Hepatocyte (in vitro differentiated cells): ENCODE data around the gene ADAM8. TPM values are rescaled to one million over a fixed set of nuclear protein-coding genes. Genes with fewer than 3 reads are reported as not detected.

Source experiments
- DNase-seq: peaks from one replicate; pipeline ENCODE4 v3.0.0-alpha.2; 2016; ENCODE audit warnings: low spot score
- H2AFZ ChIP-seq: fragments of 200-600 bp; sonication (generic); 2 replicates; pipeline ENCODE4 v1.6.0; 2016; ENCODE audit warnings: antibody characterized with exemption, mild to moderate bottlenecking
- H3K27ac ChIP-seq: fragments of 200-600 bp; sonication (generic); 2 replicates; pipeline ENCODE4 v1.5.1; 2016; ENCODE audit warnings: mild to moderate bottlenecking
- H3K27me3 ChIP-seq: fragments of 200-600 bp; sonication (generic); 2 replicates; pipeline ENCODE4 v1.6.1; 2016
- H3K36me3 ChIP-seq: fragments of 200-600 bp; sonication (generic); replicated peaks from 2 replicates; pipeline ENCODE4 v1.5.1; 2016; ENCODE audit warnings: low read depth; ENCODE audit not compliant: insufficient read depth
- H3K4me1 ChIP-seq: fragments of 200-600 bp; sonication (generic); 2 replicates; pipeline ENCODE4 v1.5.1; 2016; ENCODE audit warnings: mild to moderate bottlenecking, moderate library complexity; ENCODE audit not compliant: insufficient read depth
- H3K4me2 ChIP-seq: fragments of 200-600 bp; sonication (generic); 2 replicates; pipeline ENCODE4 v1.6.0; 2016
- H3K4me3 ChIP-seq: fragments of 200-600 bp; sonication (generic); 2 replicates; pipeline ENCODE4 v1.5.1; 2016; ENCODE audit warnings: mild to moderate bottlenecking
- H3K79me2 ChIP-seq: fragments of 200-600 bp; sonication (generic); 2 replicates; pipeline ENCODE4 v1.6.0; 2017; ENCODE audit warnings: mild to moderate bottlenecking
- H3K9me2 ChIP-seq: fragments of 200-600 bp; sonication (generic); replicated peaks from 2 replicates; pipeline ENCODE4 v1.6.0; 2017; ENCODE audit warnings: mild to moderate bottlenecking; ENCODE audit not compliant: insufficient read depth
- H3K9me3 ChIP-seq: fragments of 200-600 bp; sonication (generic); 2 replicates; pipeline ENCODE4 v1.5.1; 2016; ENCODE audit warnings: low read depth, mild to moderate bottlenecking
- H4K20me1 ChIP-seq: fragments of 200-600 bp; sonication (generic); 2 replicates; pipeline ENCODE4 v1.6.0; 2016; ENCODE audit warnings: mild to moderate bottlenecking; ENCODE audit not compliant: insufficient read depth, poor library complexity, severe bottlenecking
- EZH2 ChIP-seq: fragments of 200-600 bp; sonication (generic); IDR thresholded peaks from 2 replicates; pipeline ENCODE4 v1.6.1; 2016; ENCODE audit warnings: antibody characterized with exemption, mild to moderate bottlenecking, borderline replicate concordance
- EZH2phosphoT487 ChIP-seq: fragments of 200-600 bp; sonication (generic); IDR thresholded peaks from one replicate; pipeline ENCODE4 v1.6.1; 2018; ENCODE audit warnings: antibody characterized with exemption, mild to moderate bottlenecking, low read depth, moderate library complexity; ENCODE audit not compliant: unreplicated experiment, severe bottlenecking
- WGBS: methylation state at CpG from one replicate; pipeline ENCODE4 v1.1.6; 2016; ENCODE audit warnings: low lambda C conversion rate; ENCODE audit errors: missing lambda C conversion rate; 5-methylcytosine and 5-hydroxymethylcytosine counted together
- polyA plus RNA-seq: library from polyadenylated mRNA; unstranded; fragments of >200 nt; fragmentation: Nextera tagmentation; extraction: Ambion mirVana; gene quantifications from 2 replicates; pipeline ENCODE4 v1.2.1, GENCODE V29; 2016
- total RNA-seq: library from RNA; depleted of rRNA; stranded (reverse); fragments of >200 nt; gene quantifications from 2 replicates; pipeline ENCODE4 v1.2.3, GENCODE V29; 2014
- TF ChIP-seq, protein P1 (sequence below): fragments of 200-600 bp; sonication (generic); IDR thresholded peaks from 2 replicates; pipeline ENCODE4 v1.5.1; 2016; ENCODE audit warnings: antibody characterized with exemption, mild to moderate bottlenecking; ENCODE audit not compliant: poor library complexity

Gene ADAM8
- total and polyA plus RNA-seq, 2 experiments from 2014 or later: 1.9 to 3.0 TPM

DNA sequence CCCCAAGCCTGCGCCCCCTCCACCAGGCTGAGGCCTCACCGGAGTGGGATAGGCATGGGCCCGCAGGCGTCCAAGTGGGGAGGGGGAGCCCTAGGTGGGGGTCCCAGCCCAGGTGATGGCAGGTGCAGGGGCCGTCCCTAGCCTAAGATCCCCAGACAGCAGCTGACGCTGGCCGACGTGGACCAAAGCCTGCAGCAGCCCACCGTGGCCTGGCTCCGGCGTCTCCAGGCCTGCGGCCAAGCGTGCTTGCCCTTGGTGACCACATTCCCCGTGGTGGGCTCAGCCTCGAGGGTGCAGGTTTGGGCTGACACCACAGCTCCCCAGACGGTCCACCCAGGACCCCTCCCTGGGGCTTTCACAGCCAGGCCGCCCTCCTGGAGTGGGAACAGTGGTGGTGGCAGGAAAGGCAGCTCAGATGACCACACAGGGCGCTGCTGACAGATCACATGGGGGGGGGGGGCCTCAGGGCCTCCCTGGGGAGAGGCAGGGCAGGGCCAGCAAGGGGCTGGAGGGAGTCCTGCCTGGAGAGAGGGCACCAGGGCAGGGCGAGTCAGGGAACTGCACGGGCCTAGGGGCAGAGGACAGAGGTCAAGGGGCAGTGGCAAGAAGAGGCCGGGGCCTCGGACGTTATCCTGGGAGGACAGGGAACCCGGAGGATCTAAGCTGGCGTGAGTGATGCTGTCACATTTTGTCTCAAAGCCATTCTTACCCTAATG, 767 bp upstream of the ADAM8 start:
- Histone ChIP-seq H3K27ac (peak overlapping the region; percentile 85), H3K4me3 (no peak overlapping the region), H3K36me3 (no peaks in the 10 kb centered on the region), H2AFZ (no peak overlapping the region), H4K20me1 (no peaks in the 10 kb centered on the region), H3K4me2 (peak overlapping the region; percentile 89), H3K9me2 (no peaks in the 10 kb centered on the region), H3K79me2 (no peaks in the 10 kb centered on the region), H3K4me1 (peaks cover 42% of the 10 kb centered on the region), H3K27me3 (peaks cover 13% of the 10 kb centered on the region), H3K9me3 (no peaks in the 10 kb centered on the region)
- WGBS: 77% methylated on average over 18 of the region's 25 CpGs
- no peak for DNase-seq
- TF ChIP-seq EZH2phosphoT487 (no peak), EZH2 (no peak)
- TF ChIP-seq, protein P1, sequence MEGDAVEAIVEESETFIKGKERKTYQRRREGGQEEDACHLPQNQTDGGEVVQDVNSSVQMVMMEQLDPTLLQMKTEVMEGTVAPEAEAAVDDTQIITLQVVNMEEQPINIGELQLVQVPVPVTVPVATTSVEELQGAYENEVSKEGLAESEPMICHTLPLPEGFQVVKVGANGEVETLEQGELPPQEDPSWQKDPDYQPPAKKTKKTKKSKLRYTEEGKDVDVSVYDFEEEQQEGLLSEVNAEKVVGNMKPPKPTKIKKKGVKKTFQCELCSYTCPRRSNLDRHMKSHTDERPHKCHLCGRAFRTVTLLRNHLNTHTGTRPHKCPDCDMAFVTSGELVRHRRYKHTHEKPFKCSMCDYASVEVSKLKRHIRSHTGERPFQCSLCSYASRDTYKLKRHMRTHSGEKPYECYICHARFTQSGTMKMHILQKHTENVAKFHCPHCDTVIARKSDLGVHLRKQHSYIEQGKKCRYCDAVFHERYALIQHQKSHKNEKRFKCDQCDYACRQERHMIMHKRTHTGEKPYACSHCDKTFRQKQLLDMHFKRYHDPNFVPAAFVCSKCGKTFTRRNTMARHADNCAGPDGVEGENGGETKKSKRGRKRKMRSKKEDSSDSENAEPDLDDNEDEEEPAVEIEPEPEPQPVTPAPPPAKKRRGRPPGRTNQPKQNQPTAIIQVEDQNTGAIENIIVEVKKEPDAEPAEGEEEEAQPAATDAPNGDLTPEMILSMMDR: no peak

DNA sequence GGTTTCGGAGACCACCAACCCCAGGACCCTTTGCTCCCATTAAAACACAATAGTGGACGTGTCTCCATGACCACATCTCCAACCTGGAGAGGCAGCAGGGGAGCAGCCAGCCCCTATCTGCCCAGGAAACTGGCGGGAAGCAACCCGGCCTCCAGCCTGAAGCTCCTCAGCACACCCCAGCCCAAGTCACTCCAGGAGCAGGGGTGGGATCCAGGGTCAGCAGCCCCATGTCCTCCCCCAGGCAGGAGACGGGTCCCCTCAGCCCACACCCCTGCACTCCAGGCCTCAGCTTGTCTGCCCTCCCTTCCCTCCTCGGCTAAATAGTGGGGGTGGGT, 601 bp downstream of the ADAM8 start:
- Histone ChIP-seq H4K20me1 (no peaks in the 10 kb centered on the region), H3K4me3 (no peak overlapping the region), H3K9me3 (no peaks in the 10 kb centered on the region), H3K79me2 (no peaks in the 10 kb centered on the region), H3K36me3 (no peaks in the 10 kb centered on the region), H3K9me2 (no peaks in the 10 kb centered on the region), H3K27ac (no peak overlapping the region), H3K4me2 (peak overlapping the region; percentile 89), H3K27me3 (peaks cover 13% of the 10 kb centered on the region), H3K4me1 (peaks cover 42% of the 10 kb centered on the region), H2AFZ (no peak overlapping the region)
- TF ChIP-seq EZH2 (no peak), EZH2phosphoT487 (no peak)
- TF ChIP-seq, protein P1: no peak
- WGBS: 64% methylated on average over 5 of the region's 6 CpGs
- no peak for DNase-seq

DNA sequence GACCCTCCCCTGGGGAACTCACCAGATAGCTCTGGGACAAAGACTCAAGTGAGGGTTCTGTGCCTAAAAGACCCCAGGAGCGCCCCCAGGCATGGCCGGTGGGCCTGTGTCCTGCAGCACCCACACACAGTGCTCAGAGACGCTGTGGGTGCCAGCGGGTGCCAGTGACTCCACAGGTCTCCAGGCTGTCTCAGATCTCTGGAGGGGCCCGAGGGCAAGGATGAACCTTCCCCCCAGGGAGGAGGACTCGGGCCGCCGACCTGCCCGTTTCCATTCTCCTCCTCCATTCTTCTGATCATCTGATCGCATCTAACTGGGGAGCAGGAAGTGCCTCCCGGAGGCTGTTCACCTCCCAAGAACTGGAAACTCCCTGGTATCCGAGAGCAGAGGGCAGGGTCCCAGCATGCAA, 980 bp downstream of the ADAM8 start:
- Histone ChIP-seq H3K9me3 (no peaks in the 10 kb centered on the region), H2AFZ (no peak overlapping the region), H3K36me3 (no peaks in the 10 kb centered on the region), H3K27me3 (peaks cover 13% of the 10 kb centered on the region), H3K4me2 (peak overlapping the region; percentile 89), H3K4me1 (peaks cover 42% of the 10 kb centered on the region), H3K9me2 (no peaks in the 10 kb centered on the region), H4K20me1 (no peaks in the 10 kb centered on the region), H3K4me3 (no peak overlapping the region), H3K27ac (no peak overlapping the region), H3K79me2 (no peaks in the 10 kb centered on the region)
- no peak for DNase-seq
- TF ChIP-seq EZH2phosphoT487: no peak
- no peak for TF ChIP-seq EZH2
- TF ChIP-seq, protein P1: no peak
- 58% methylated on average over 11 of the region's 12 CpGs for WGBS
